ENCODE results near the gene PRKAG2.
"Not testable (repeated sequence)": the region's sequence is repeated elsewhere in the genome, so short reads cannot be mapped to it uniquely, and the experiment has no call there.

The PRKAG2 gene

DNA sequence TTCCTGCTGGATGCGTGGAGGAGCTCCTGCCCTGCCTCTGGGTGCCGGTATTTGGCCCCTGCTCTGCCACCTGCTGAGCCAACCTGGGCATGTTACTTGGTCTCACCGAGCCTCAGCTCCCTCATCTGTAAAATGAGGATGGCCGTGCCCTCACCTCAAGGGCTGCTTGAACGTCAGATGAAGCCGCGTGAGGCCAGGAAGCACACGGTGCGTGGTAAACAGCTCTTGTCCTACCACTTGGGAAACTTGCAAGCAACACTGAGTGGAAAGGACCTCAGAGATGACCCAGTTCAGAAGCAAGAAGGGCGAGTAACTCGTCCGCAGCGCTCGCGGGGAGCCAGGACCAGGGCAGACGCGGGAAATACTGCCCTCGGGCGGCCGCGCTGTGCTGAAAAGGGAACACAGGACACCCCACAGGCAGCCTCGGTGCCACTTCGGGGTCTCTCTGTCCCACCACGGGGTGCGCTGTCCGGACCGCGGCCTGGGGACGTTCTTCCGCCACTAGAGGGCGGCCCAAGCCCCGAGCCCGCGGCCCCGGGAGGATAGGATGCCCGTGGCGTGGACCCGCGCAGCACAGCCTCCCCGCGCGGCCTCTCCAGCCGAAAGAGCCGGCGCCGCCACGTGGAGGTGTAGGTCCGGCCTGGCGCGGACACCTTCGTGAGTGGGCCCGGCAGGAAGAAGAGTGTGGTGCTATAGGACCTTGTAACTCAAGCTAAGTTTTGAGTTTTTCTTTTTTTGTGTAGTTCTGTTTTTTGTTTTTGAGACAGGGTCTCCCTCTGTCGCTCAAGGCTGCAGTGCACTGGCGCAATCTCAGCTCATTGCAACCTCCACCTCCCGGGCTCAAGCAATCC is 94.1 kb downstream of the PRKAG2 start:
- peak; percentile 36 to 64 for DNase-seq

DNA sequence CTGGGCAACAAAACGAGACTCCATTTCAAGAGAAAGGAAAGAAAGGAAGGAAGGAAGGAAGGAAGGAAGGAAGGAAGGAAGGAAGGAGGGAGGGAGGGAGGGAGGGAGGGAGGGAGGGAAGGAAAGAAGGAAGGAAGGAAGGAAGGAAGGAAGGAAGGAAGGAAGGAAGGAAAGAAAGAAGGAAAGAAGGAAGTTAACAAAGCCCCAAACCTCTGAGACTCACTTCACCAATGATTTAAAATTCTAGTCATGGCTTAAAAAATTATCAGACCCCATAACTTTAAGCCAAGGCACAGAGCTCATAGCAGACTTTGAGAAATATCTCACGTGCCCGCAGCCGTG is 94.7 kb downstream of the PRKAG2 start:
- not testable (repeated sequence) for DNase-seq

DNA sequence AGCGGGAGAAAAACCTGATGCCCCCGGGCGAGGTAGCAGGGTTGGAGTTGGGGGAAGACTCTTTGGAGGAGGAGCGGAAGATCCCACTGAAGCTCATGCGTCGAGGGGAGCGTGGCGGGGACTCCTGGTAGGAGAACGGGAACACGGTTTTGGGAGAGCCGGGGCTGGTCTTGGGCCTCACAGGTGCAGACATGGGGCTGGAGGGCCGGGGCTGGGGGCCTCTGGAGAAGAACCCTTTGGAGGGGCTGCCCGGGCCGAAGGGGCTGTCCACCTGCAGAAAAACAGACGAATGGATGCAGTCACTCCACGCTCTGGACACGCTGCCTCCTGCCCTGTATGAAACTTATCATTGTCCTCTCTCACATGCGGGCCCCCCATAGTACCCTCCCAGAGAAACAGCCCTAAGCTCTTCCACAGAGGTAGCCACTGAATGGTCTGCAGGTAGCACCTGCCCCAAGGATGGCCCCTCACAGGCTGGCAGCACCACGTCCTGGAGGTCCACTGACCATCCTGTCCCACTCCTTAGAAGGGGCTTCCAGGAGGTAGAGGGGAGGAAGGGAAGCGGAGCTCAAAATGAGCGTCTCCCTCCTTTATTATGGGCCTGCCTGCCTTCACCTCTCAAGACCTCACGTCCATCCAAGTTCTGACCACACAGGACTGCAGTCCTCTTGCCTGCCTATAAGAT is 95.6 kb downstream of the PRKAG2 start:
- DNase-seq: no peak

DNA sequence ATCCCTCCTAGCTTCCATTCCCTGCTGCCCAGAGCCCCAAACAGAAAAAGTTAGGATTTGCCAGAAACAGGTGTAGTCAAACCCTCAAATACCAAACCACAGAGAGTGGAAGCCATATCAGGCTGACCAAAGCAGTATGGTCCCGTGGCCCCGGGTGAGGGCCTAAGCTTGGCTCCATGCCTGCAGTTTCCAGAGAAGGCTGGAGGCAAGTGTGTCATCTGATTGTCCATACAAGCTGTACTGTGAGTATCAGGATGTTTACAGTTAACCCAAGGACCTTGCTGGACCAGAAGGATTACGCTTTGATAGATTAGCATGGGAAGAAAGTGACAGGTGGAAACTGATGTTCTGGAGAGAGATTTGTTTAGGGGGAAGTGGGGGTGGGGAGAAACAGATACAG is 96.3 kb downstream of the PRKAG2 start:
- no peak for DNase-seq

DNA sequence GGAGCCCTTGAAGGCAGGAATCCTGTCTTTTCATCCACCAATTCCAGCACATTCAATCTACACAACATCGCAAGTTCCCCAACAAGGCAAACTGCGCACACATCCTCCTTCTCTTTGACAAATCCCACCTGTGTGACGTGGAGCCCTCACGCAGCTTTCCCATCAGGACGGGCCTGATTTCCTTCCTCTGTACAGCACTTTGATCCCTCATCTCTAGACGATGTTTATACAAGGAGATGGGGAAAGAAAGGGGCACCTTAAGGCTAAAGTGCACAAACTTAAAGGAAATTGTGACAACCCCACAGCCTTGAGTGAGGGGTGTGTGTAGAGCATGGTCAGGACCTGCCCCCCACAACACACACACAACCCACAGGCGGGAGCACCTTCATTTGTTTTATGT is 97.2 kb downstream of the PRKAG2 start:
- no peak for DNase-seq

DNA sequence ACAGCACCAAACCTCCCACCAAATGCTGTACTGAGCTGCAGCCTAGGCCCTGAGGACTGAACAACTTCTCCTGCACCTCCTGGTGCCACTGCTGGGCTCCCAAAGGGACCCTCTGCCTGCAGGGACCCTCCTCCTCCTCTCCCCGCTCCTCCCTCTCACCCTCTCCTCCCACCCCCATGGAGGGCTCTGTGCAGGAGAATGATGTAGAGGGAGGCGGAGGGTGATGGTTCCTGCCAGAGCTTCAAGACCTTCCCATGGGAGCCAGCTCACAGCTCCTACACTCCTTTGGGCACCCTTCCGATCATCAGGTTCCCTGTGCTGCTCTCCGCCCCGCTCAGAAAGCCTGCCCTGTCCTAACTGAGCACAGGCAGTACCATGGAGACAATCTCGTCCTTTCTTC is 97.7 kb downstream of the PRKAG2 start:
- DNase-seq: no peak

DNA sequence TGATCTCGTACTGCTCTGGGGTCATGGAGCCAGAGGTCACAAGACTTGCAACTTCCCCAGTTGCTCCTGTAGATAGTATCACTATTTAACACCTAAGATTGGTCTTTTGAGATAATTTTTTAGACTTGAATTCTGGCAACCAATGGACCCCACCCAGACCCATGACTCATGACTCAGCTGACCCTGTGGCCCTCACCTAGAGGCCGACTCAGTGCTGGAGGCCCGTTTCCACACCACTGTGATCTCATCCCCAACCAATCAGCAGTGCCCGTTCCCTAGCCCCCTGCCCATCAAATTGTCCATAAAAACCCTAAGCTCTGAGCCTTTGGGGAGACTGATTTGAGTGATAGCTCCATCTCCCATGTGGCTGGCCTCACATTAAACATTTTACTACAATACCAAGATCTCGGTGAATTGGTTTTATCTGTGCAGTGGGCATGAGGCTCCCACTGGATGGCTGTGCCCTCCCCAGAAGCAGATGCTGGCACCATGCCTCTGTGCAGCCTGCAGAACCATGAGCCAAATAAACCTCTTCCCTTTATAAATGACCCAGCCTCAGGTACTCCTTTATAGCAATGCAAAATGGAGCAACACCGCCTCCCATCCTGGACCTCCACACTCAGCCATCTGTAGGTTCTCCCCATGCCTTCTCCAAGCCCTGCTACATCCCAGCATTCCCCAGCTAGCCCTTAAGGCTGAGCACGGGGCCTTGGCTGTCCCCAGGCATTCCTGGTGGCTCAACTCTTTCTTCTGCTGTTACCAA is 98.8 kb downstream of the PRKAG2 start:
- no peak for DNase-seq

DNA sequence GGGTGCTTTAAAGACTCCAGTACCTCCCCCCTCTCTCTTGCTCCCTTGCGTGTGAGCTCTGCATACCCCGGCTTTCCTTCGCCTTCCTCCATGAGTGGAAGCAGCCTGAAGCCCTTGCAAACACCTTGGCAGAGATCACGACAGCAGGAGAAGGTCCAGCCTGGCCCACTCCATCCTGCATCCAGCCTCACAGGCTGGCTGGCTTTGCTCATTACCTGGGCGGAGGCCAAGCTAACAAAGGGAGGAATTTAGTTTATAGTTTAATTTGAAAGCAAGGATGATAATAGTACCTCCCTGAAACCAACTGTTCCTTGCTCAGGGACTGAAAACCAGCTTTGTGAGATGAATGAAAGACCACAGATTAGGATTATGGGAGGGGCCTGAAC is 99.4 kb downstream of the PRKAG2 start:
- no peak for DNase-seq

DNA sequence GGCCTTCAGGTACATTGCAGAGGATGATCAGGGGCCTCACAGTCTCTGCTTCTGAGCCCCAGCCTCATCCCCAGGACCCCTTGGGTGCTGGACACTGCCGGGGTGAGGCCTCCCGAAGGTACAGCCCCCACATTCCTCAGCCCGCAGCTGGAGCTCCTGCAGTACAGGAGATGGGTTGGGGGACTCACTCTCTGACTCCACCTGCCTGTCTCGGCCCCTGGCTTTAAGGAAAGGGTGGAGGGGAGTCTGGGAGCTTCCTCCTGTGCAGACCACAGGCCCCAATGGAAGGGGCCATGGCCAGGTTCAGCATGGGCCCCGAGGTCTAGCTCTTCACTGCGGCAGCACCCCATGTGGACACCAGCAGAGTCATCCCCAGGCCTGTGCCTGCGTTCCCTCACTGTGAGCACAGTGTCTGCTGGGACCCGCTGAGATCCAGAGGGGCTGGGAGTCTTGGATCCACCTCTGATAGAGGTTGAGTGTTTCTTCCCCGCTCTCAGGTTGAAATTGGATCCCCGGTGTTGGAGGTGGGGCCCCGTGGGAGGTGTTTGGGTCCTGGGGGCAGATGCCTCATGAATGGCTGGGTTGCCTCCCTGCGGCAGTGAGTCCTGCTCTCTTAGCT is 99.9 kb downstream of the PRKAG2 start:
- DNase-seq: no peak

DNA sequence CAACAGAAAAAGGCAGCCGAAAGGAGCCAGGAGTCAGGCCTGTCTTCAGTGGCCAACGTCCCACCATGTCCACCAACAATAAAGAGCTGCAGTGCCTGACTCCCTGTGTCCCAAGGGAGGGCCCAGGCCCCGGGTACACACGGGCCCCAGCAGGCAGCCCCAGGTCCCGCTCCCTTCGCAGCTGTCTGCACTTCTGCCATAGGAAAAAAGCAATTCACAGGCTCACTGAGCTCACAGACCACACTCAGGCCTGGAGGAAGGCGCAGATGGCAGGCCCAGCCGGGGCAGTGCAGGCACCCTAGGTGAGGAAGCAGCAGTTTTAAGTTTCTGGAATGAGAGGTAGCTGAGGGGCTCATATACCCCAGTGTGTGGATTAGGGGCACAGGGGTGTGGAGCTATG is 100.5 kb downstream of the PRKAG2 start:
- DNase-seq: no peak

DNA sequence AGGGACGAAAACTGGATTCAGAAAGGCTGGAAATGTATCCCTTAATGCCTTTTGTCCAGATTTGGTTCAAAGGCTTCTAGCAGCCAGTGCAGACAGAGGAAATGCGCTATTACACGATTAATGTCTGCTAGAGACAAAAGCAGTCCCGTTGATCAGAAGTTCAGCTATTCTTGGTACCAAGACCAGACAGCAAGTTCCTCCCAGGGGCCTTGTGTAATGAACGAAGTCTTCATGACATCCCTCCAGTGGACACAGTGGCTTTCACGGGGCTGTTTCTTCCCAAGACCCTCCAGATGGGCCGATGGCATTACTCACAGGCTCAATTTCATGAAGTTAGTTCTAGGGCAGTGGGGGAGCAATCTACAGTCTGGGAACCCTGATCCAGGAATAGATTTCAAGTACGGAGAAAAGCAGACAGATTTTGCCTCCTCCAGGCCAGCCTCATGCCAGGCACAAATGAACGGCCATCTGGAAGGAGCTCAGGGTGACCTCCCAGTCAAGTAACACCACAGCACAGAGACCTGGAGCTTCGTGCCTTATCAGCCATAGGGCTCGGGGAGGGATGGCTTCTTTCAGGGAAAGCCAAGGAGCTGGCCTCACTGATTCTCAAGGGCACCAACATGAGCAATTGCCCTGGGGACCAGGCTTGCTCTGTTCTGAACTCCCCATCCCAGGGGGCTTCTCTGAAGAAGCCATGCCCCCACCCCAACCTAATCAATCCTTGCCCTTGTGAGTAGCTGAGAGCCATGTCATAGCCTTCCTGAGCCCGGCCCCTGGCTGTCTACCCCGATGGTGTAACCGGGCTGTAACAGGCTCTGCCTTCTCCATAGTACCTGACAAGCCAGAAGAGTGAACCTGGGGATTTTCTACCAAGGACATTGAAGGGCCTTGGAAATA is 101.1 kb downstream of the PRKAG2 start:
- no peak for DNase-seq

DNA sequence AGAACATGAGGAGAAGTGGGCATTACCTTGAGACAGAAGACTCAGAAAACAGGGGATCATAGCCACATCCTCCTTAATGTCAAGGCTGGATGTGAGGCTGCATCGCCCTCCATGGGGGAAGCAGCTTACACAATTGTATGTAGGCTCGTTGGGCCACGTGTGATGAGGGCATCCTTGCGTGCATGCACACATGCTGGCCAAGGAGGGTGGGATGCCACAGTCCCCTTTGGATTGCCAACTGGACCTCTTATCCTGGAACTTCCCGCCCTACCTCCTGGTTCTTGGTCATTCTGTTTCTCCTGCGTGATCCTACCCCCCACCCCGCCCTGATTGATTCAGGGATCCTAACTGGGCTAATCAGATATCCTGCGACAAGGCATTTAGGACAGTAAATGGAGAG is 102.0 kb downstream of the PRKAG2 start:
- DNase-seq: no peak

DNA sequence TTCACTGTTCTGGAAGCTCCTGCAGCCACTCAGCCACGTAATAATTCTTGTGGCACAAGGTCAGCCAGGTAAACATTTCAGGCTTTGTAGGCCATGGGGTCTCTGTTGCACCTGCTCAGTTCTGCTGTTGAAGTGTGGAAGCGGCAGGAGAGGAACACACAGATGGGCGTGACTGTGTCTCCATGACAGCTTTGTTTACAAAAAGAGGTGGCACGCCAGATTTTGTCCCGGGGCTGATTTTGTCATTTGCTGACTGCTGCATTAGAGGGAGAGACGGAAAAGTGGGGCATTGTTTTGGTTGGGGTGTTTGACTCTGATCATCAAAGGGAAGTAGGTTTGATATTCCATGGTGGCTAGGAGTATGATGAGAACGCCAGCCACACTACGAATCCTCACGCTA is 103.1 kb downstream of the PRKAG2 start:
- DNase-seq: no peak

DNA sequence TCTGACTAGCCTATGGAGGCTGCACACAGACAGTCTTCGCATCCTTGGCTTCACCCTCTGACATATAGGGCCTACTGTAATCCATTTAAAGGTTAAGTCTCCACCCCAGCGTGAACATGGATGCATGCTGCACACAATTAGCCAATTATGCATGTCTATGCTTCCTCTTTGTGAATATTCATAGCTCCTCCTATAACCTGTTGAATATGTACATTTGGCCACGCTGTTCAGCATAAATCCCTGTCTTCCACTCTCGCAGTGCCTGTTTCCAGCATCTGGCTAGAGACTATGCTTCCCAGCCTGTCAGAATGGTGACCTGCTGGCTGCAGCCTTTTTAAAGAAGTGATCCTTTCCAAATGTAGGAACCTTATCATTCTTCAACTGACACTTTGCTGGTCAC is 106.7 kb downstream of the PRKAG2 start:
- DNase-seq: no peak

DNA sequence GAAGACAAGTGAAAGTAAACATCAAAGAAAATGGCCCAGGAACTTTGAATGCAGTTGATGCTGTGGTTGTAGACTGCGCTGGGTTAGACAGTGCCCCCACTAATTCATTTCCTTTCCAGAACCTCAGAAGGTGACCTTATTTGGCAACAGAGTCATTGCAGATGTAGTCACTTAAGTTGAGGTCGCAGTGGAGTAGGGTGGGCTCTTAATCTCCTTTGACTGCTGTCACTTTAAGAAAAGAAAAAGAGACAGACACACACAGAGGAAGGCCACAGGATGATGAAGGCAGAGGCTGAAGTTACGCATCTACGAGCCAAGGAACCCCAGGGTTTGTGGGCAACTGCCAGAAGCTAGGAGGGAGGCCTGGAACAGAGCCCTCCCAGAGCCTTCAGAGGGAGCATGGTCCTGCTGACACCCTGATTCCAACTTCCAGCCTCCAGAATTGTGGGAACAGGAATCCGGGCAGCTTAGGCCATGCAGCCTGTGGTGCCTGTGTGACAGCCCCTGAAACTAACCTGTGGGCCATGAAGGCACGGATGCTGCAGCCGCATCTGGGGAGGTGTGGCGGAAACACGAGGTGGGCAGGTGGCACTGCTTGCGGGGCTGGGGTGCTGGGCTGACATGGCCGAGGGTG is 107.6 kb downstream of the PRKAG2 start:
- no peak for DNase-seq

DNA sequence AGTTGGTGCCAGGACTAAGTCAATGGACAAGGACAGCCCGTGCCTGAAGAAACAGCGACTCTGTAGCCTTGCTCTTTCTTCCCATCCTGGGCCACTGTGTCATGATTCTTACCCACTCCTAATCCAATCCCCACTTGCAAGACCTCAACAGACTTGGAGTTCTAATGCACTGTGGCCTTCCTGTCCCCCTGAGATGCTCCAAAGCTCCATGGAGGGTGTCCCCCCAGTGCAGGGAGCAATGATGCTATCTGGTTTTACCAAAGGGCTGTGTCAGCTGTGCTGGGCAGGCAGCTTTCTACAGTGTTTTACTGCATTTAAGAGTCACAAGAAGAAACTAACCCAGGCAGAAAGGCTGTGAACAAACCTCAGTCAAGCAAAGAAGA is 108.1 kb downstream of the PRKAG2 start:
- no peak for DNase-seq

DNA sequence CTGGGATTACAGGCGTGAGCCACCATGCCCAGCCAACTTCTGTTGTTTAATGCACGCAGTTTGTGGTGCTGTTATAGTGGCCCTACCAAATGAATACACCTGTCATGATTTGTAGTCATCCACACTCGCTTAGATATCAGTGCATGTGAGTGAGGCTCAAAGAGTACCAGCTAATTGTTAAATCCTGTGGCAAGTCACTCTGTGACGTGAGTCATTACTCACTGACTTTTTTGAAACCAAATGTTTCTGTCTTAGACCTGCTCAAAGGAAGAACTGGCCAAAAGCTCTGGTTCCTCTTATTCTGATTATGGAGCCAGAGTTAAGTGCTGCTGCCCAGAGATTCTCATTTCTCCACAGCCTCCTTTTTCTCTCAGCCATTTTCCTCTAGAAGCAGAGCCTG is 109.4 kb downstream of the PRKAG2 start:
- DNase-seq: no peak

DNA sequence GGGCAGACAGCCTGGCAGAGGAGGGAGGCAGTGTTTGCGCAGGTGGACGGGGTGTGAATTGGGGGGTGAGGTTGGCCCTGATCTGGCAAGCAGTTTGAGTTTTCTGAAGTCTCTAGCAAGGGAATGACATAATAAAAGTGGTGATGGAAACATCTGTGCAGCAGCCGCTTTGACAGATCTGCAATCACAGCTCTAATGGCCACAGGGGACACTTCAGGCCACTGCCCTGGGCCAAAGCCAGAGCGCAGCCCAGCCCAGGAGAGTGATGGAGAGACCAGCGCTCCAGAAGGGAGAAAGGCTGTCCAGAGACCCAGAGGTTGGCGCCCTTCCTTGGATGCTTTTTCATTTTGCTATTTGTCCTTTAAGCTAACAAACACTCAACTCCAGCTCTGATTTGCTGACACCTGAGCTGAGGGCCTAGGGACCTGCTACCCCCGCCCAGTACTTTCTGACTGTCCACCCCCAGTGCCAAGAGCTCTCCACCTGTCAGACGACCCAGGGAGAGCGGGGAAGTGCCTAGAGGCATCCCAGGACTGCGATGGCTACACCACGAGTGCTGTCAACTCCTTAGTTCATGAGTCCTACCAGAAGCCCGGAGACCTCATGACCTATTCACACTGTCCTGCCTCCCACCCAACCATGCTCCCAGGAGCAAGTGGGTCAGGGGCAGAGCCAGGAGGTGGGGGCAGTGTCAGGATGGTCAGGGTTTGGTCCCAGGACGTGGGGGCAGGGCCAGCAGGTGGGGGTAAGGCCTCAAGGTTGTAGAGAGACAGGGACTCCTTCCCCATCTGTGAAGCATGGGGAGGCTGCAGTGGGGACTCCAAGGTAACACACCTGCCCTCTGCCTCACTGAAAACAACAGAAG is 112.6 kb downstream of the PRKAG2 start:
- DNase-seq: no peak

DNA sequence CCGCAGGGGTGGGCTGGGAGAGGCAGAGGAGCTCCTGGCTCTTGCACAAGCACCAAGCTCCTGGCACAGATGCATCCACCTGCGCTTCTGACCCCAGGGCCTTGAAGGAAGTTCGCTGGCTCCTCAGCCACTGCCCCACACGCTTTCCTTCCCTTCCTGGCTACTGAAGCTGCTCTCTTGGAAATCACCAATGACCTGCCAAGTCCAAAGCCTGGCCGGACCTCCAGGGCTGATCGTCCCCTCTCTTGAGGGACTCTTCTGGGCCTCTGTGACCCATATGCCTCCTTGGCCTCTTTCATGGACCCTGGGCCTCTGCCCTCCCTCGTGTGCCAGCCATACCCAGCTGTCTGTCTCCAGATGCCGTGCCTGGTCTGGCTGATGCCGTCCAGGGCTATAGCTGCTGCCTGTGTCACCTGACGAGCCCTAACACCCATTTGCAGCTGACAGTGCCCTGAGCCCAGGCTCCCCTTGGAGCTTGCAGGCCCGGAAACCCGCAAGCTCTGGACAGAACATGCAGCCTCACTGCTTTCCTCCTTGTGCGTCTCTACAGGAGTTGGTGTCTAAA is 113.4 kb downstream of the PRKAG2 start:
- DNase-seq: no peak

DNA sequence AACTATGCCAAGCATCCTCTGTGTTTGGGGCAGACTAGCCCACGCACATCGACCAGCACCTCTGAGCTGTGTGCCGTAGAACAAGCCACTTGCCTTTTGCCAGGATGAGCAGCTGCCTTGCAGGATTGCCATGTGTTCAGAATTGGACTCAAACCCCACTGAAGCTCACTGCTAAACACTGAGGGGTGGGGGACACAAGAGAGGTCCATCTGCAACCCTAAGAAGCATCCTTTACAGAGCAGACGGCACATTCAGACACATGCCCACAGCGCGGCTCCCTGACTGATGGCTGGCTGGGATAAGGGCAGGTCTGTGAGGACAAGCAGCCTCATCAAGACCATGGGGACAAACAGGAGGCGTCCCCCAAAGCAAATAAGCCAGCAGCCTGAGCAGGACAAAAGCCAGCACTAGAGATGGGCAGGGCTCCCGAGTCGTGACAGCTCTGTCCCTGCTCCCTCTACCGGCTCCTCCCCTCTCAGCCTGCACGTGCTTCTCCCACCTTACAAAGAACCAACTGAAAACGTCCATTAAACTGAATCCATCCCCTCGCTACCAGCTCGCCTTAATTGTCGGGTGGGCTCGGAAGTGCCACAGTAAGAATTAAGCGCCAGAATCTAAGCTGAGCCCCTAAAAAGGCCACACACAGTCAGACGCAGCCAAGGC is 114.2 kb downstream of the PRKAG2 start:
- DNase-seq: no peak

Data from hippocampal formation (tissue), 2 donors.